ENCODE results near the gene SNX9.

Gene SNX9

GRCh38 chr6:157821342-157822033 lies 1.6 kb upstream of the SNX9 start:
- H2AFZ ChIP-seq (ENCODE audit: low read length), result no peak overlapping the region
- H3K4me1 ChIP-seq (ENCODE audit: insufficient read depth, low read length, severe bottlenecking), result peaks cover 6% of the 10 kb centered on the region
- no peak overlapping the region for H3K4me3 ChIP-seq (ENCODE audit: low read depth, low read length, poor library complexity, severe bottlenecking)
- peaks cover 7% of the 10 kb centered on the region; the same call in 1 of the 2 replicates for H3K27me3 ChIP-seq (ENCODE audit: insufficient read depth, low read length)
- no peak overlapping the region for H3K9ac ChIP-seq (ENCODE audit: low read length)
- H3K27ac ChIP-seq (ENCODE audit: low read depth, low read length, poor library complexity, severe bottlenecking), result no peak overlapping the region
- H3K79me2 ChIP-seq (ENCODE audit: insufficient read depth, low read length), result no peaks in the 10 kb centered on the region
- no peaks in the 10 kb centered on the region for H3K9me2 ChIP-seq (ENCODE audit: low read depth, low read length)
- no peaks in the 10 kb centered on the region for H3K9me3 ChIP-seq (ENCODE audit: low read length)
- H3K36me3 ChIP-seq (ENCODE audit: insufficient read depth, low read length), result no peaks in the 10 kb centered on the region
- no peak overlapping the region for H3K4me2 ChIP-seq (ENCODE audit: low read length)
- no peaks in the 10 kb centered on the region for H3F3A ChIP-seq (ENCODE audit: insufficient read depth, low read length)
- no peak for TF ChIP-seq EZH2 (IDR thresholded peaks at IDR 0.05; ENCODE audit: borderline replicate concordance, low read length)
- TF ChIP-seq, protein P1, sequence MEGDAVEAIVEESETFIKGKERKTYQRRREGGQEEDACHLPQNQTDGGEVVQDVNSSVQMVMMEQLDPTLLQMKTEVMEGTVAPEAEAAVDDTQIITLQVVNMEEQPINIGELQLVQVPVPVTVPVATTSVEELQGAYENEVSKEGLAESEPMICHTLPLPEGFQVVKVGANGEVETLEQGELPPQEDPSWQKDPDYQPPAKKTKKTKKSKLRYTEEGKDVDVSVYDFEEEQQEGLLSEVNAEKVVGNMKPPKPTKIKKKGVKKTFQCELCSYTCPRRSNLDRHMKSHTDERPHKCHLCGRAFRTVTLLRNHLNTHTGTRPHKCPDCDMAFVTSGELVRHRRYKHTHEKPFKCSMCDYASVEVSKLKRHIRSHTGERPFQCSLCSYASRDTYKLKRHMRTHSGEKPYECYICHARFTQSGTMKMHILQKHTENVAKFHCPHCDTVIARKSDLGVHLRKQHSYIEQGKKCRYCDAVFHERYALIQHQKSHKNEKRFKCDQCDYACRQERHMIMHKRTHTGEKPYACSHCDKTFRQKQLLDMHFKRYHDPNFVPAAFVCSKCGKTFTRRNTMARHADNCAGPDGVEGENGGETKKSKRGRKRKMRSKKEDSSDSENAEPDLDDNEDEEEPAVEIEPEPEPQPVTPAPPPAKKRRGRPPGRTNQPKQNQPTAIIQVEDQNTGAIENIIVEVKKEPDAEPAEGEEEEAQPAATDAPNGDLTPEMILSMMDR (IDR thresholded peaks at IDR 0.05; ENCODE audit: low read length), result no peak
- no peaks in the 10 kb centered on the region for H4K20me1 ChIP-seq (ENCODE audit: insufficient read depth, low read length)

DNA sequence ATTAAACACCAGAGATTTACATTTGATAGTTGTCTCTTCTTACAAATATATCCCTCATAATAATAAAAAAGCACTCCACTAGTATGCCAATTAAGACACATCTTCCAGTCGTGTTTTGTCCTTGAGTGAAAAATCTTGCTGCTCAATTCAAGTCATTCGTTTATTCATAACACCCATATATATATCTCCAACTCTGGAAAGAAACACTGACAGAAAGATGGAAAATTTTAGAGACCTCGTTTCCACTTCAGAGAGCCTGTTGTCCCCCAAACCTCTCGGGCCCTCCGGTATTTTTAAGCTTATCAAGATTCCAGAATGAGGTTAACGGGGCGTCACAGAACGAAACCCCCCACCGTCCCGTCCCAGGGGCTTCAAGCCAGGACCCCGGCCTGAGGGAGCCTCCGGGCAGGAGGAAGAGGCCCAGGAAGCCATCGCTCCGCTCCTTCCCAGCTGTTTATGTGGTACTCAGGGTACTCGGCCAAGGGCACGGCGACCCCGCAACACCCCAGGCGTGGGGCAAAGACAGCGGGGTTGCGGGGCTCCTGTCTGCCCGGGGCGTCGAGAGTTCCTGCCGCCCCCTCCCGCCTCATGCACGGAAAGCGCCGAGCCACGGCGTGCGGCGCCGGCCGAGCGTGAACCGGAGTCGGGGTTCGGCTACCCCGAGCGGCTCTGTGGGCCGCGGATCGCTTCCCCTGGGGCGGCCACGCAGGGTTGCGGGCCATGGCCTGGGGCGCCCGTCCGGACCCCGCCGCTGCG lies 623 bp upstream of the SNX9 start:
- Histone ChIP-seq H3K79me2 (ENCODE audit: insufficient read depth, low read length) (no peaks in the 10 kb centered on the region), H3K4me2 (ENCODE audit: low read length) (no peak overlapping the region; the same call in 1 of the 2 replicates), H2AFZ (ENCODE audit: low read length) (no peak overlapping the region), H3K9me3 (ENCODE audit: low read length) (no peaks in the 10 kb centered on the region), H3K9ac (ENCODE audit: low read length) (no peak overlapping the region), H3K36me3 (ENCODE audit: insufficient read depth, low read length) (no peaks in the 10 kb centered on the region), H4K20me1 (ENCODE audit: insufficient read depth, low read length) (no peaks in the 10 kb centered on the region), H3K9me2 (ENCODE audit: low read depth, low read length) (no peaks in the 10 kb centered on the region), H3K4me3 (ENCODE audit: low read depth, low read length, poor library complexity, severe bottlenecking) (no peak overlapping the region), H3F3A (ENCODE audit: insufficient read depth, low read length) (no peaks in the 10 kb centered on the region), H3K27me3 (ENCODE audit: insufficient read depth, low read length) (peaks cover 7% of the 10 kb centered on the region; the same call in 1 of the 2 replicates), H3K27ac (ENCODE audit: low read depth, low read length, poor library complexity, severe bottlenecking) (no peak overlapping the region), H3K4me1 (ENCODE audit: insufficient read depth, low read length, severe bottlenecking) (peaks cover 6% of the 10 kb centered on the region)
- no peak for TF ChIP-seq EZH2 (IDR thresholded peaks at IDR 0.05; ENCODE audit: borderline replicate concordance, low read length)
- TF ChIP-seq, protein P1 (IDR thresholded peaks at IDR 0.05; ENCODE audit: low read length), result no peak

GRCh38 chr6:157823528-157824370 lies 703 bp downstream of the SNX9 start:
- Histone ChIP-seq H3K36me3 (ENCODE audit: insufficient read depth, low read length) (no peaks in the 10 kb centered on the region), H4K20me1 (ENCODE audit: insufficient read depth, low read length) (no peaks in the 10 kb centered on the region), H3K9ac (ENCODE audit: low read length) (no peak overlapping the region), H3F3A (ENCODE audit: insufficient read depth, low read length) (no peaks in the 10 kb centered on the region), H3K27me3 (ENCODE audit: insufficient read depth, low read length) (peaks cover 7% of the 10 kb centered on the region; the same call in 1 of the 2 replicates), H3K4me2 (ENCODE audit: low read length) (peak overlapping the region; percentile 57), H3K4me3 (ENCODE audit: low read depth, low read length, poor library complexity, severe bottlenecking) (peak overlapping the region; percentile 41), H3K27ac (ENCODE audit: low read depth, low read length, poor library complexity, severe bottlenecking) (no peak overlapping the region), H3K4me1 (ENCODE audit: insufficient read depth, low read length, severe bottlenecking) (peaks cover 6% of the 10 kb centered on the region), H3K9me2 (ENCODE audit: low read depth, low read length) (no peaks in the 10 kb centered on the region), H2AFZ (ENCODE audit: low read length) (no peak overlapping the region), H3K79me2 (ENCODE audit: insufficient read depth, low read length) (no peaks in the 10 kb centered on the region), H3K9me3 (ENCODE audit: low read length) (no peaks in the 10 kb centered on the region)
- no peak for TF ChIP-seq EZH2 (IDR thresholded peaks at IDR 0.05; ENCODE audit: borderline replicate concordance, low read length)
- TF ChIP-seq, protein P1 (IDR thresholded peaks at IDR 0.05; ENCODE audit: low read length), result no peak
